C4-2B (cell line): Measurements from ENCODE around the gene TMPRSS11D.

Source experiments
- H3K27ac ChIP-seq: fragments of 450-650 bp; 2 replicates; pipeline ENCODE4 v1.5.1; 2017
- ZFX ChIP-seq: fragments of 450-650 bp; IDR thresholded peaks from 2 replicates; pipeline ENCODE4 v1.6.1; 2017
- TF ChIP-seq, protein P1 (sequence below): fragments of 450-650 bp; conservative IDR thresholded peaks from 2 replicates; pipeline ENCODE4 v1.5.1; 2017; ENCODE audit warnings: mild to moderate bottlenecking

TMPRSS11D gene

DNA sequence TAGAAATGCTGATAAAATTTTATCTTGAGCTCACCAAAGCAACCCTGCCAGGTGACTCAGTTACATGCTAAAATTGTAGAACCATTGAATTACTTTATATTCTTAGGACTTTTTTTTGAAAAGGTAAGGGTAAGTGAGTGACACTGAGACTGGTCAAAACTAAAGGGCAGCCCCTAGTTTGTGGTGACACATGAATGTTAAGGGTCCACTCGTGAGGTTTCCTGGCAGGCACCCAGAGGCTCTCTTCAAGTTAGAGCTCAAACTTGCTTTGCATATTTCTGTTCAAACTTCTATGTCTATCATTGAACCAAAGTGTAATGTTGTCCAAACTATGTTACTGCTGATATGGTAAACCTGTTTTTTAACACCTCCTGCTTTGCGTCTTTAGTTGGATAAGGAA lies 30.5 kb downstream of the TMPRSS11D start:
- no peak for TF ChIP-seq ZFX
- TF ChIP-seq, protein P1, sequence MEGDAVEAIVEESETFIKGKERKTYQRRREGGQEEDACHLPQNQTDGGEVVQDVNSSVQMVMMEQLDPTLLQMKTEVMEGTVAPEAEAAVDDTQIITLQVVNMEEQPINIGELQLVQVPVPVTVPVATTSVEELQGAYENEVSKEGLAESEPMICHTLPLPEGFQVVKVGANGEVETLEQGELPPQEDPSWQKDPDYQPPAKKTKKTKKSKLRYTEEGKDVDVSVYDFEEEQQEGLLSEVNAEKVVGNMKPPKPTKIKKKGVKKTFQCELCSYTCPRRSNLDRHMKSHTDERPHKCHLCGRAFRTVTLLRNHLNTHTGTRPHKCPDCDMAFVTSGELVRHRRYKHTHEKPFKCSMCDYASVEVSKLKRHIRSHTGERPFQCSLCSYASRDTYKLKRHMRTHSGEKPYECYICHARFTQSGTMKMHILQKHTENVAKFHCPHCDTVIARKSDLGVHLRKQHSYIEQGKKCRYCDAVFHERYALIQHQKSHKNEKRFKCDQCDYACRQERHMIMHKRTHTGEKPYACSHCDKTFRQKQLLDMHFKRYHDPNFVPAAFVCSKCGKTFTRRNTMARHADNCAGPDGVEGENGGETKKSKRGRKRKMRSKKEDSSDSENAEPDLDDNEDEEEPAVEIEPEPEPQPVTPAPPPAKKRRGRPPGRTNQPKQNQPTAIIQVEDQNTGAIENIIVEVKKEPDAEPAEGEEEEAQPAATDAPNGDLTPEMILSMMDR: no peak
- no peak overlapping the region for H3K27ac ChIP-seq

DNA sequence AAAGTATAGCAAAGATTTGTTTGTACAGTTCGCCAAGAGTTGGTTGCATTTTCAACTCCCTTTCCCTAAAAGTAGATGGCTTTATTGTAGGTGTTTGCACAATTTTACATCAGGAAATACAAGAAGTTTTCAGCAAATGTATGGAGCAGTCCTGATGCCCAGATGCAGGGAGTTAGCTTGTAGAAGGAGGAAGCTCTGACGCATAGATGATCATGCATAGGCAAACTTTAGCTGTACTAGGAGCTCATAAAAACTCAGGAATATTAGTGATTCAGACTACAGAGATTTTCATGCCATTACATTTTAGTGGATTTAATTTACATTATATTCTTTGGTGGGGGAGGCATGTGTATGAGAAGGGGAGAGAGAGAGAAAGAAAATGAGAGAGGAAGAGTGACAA lies 62.9 kb downstream of the TMPRSS11D start:
- H3K27ac ChIP-seq: no peak overlapping the region
- TF ChIP-seq, protein P1: no peak
- no peak for TF ChIP-seq ZFX

DNA sequence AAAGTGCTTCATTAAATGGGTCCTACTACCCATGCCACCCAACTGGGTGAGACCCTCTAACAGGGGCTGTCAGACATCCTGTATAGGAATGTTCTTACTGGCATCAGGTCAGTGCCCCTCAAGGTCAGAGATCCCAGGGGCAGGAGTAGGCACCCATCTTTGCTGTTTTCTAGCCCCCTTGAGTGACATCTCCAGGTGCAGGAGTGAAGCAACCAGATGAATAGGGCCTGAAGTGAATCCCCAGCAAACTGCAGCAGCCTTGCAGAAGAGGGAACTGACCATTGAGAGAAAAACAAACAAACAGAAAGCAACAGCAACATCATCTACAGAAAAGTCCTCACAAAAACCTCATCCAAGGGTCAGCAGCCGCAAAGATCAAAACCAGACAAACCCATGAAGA lies 73.8 kb downstream of the TMPRSS11D start:
- TF ChIP-seq, protein P1: no peak
- TF ChIP-seq ZFX: no peak
- no peak overlapping the region for H3K27ac ChIP-seq

DNA sequence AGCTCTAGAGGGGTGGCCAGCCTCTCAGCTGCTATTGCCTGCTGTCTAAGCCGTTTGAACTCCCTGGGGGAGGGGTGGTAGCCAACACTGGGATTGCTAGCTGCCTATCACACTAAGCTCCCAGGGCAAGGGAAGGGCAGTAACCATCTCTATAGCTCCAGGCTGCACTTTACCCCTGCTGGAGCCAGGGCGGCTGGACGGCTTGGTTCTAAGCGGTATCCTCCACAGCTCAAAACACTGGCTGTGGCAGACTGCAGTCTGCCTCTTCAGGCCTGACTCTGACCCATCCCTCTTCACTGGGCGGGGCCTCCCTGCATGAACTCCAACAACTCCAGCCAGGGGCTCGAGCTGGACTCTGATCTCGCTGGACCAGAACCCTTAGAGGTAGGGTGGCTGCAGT lies 74.3 kb downstream of the TMPRSS11D start:
- TF ChIP-seq, protein P1: no peak
- no peak for TF ChIP-seq ZFX
- no peak overlapping the region for H3K27ac ChIP-seq

DNA sequence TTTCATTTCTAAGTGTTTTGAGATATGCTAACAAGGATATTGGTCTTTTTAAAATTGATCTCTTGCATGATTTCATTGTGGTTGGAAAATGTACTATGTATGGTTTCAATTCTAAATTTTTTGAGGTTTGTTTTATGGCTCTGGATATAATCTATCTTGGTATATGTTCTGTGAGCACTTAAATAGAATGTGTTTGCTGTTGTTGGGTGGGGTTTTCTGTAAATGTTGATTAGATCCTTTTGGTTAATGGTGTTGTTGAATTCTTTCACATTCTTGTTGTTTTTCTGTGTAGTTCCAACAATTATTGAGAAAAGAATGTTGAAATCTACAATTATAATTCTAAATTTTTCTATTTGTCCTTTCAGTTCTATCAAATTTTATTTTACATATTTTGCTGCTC lies 87.0 kb downstream of the TMPRSS11D start:
- TF ChIP-seq, protein P1: no peak
- no peak for TF ChIP-seq ZFX
- H3K27ac ChIP-seq: no peak overlapping the region

DNA sequence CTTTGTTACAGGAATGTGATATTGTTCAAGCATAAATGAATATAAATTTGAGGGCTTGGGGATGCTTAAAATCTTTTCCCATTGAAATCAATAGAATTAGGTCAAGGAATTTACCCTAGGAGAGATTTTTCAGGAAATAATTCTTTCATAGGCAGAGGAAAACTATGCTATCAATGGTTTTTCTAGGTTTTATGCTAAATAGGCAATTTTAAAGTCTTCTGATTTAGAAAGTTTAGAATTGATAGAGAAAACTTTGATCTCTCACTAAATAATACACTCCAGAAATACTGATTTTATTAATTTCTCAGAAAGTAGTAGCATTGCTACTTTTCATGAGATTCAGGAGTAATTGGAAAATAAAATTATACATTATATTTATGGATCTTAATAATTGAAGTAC lies 93.1 kb downstream of the TMPRSS11D start:
- H3K27ac ChIP-seq: no peak overlapping the region
- TF ChIP-seq, protein P1: no peak
- no peak for TF ChIP-seq ZFX

DNA sequence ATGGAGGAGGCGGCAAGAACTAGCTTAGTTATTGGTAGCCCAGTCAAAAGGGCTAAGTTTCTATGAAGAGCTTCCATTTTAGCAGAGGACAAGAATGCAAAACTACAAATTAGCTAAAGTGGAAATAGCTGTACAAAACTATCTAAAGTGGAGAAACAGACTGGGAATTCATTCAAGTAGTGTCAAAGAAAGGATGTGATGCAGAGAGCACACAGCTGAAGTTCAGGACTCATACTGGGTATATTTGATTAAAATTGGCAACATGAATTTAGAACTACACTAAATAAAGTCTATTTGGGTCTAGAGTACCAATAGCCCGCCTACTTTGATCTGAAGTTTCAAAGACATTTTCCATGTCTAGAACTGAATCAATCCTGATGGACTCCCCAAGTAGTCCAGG lies 96.5 kb downstream of the TMPRSS11D start:
- TF ChIP-seq ZFX: no peak
- TF ChIP-seq, protein P1: no peak
- H3K27ac ChIP-seq: no peak overlapping the region
